Measurements from ENCODE around the gene KRTAP5-1.
"Not testable (repeated sequence)": the region's sequence is repeated elsewhere in the genome, so short reads cannot be mapped to it uniquely, and the experiment has no call there.

Gene KRTAP5-1

GRCh38 chr11:1623716-1624115 lies 38.6 kb upstream of the KRTAP5-1 start:
- no peak for DNase-seq (ENCODE audit: low read depth, low spot score)
- no peaks in the 10 kb centered on the region for H3K9me3 ChIP-seq (ENCODE audit: control insufficient read depth, insufficient read depth, low read length)
- H3K27me3 ChIP-seq (ENCODE audit: control insufficient read depth, insufficient read depth, low read length), result no peaks in the 10 kb centered on the region; the same call in 1 of the 2 replicates
- no peaks in the 10 kb centered on the region for H3K4me1 ChIP-seq (ENCODE audit: control insufficient read depth, insufficient read depth, low read length)
- WGBS (ENCODE audit: insufficient coverage, insufficient read length), result no CpG with 5 or more reads among the region's 9 CpGs
- no peak overlapping the region for H3K4me3 ChIP-seq (ENCODE audit: low read length)
- no peaks in the 10 kb centered on the region for H3K36me3 ChIP-seq (ENCODE audit: control insufficient read depth, insufficient read depth, low read length)
- no peak overlapping the region for H3K27ac ChIP-seq (ENCODE audit: low read length)

GRCh38 chr11:1622086-1622485 lies 37.0 kb upstream of the KRTAP5-1 start, which contains the start of gene KRTAP5-4:
Gene KRTAP5-4 (minus strand): TSS chr11:1622138. CDS start chr11:1622093, 45 bp downstream.
- no peaks in the 10 kb centered on the region for H3K9me3 ChIP-seq (ENCODE audit: control insufficient read depth, insufficient read depth, low read length)
- H3K4me1 ChIP-seq (ENCODE audit: control insufficient read depth, insufficient read depth, low read length), result no peaks in the 10 kb centered on the region
- H3K27me3 ChIP-seq (ENCODE audit: control insufficient read depth, insufficient read depth, low read length), result no peaks in the 10 kb centered on the region; the same call in 1 of the 2 replicates
- H3K4me3 ChIP-seq (ENCODE audit: low read length), result no peak within 1 kb of the TSS
- H3K36me3 ChIP-seq (ENCODE audit: control insufficient read depth, insufficient read depth, low read length), result no peaks in the 10 kb centered on the region
- no CpG with 5 or more reads among the region's 1 CpG for WGBS (ENCODE audit: insufficient coverage, insufficient read length)
- H3K27ac ChIP-seq (ENCODE audit: low read length), result no peak within 1 kb of the TSS
- no peak for DNase-seq (ENCODE audit: low read depth, low spot score)

DNA sequence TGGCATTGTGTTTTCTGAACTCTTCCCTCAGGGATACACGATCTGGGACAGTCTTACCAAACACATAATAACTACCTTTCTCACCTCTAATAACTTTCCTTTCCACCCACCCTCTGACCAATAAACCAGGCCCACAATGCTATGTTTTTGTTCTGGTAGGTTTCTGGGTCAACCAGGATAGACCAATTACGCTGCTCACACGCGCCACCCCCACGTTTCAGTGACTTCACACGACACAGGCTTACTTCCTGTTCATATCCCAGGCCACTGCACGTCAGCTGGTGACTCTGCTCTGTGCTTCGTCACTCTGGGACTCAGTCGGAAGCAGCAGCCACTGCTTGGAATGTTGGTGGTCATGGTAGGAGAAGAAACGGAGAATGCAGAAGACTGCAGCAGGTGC lies 34.4 kb upstream of the KRTAP5-1 start:
- H3K9me3 ChIP-seq (ENCODE audit: control insufficient read depth, insufficient read depth, low read length), result no peaks in the 10 kb centered on the region
- no peak overlapping the region for H3K4me3 ChIP-seq (ENCODE audit: low read length)
- no peak for DNase-seq (ENCODE audit: low read depth, low spot score)
- H3K27me3 ChIP-seq (ENCODE audit: control insufficient read depth, insufficient read depth, low read length), result no peaks in the 10 kb centered on the region; the same call in 1 of the 2 replicates
- no peaks in the 10 kb centered on the region for H3K36me3 ChIP-seq (ENCODE audit: control insufficient read depth, insufficient read depth, low read length)
- WGBS (ENCODE audit: insufficient coverage, insufficient read length), result no CpG with 5 or more reads among the region's 10 CpGs
- no peaks in the 10 kb centered on the region for H3K4me1 ChIP-seq (ENCODE audit: control insufficient read depth, insufficient read depth, low read length)
- no peak overlapping the region for H3K27ac ChIP-seq (ENCODE audit: low read length)

DNA sequence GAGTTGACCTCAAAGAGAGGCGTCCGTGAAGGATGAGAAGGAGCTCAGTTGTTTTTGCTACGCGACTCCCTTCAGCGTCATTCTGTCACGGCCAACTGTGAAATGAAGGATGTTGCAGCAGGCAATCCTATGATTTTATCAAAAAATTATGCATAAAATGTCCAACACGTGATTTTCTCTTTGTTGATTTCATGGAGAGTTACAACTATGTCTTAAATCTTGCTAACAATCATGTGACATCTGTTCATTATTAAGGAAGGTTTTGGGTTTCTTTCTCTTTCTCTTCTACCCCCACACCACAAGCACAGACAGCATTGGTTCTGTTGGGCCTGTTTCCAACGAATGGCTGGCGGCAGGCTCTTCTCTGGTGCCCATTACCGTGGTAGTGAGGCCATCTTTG lies 33.1 kb upstream of the KRTAP5-1 start:
- H3K27me3 ChIP-seq (ENCODE audit: control insufficient read depth, insufficient read depth, low read length), result no peaks in the 10 kb centered on the region; the same call in 1 of the 2 replicates
- no CpG with 5 or more reads among the region's 10 CpGs for WGBS (ENCODE audit: insufficient coverage, insufficient read length)
- H3K4me3 ChIP-seq (ENCODE audit: low read length), result no peak overlapping the region
- no peaks in the 10 kb centered on the region for H3K4me1 ChIP-seq (ENCODE audit: control insufficient read depth, insufficient read depth, low read length)
- DNase-seq (ENCODE audit: low read depth, low spot score), result no peak
- H3K36me3 ChIP-seq (ENCODE audit: control insufficient read depth, insufficient read depth, low read length), result no peaks in the 10 kb centered on the region
- H3K27ac ChIP-seq (ENCODE audit: low read length), result no peak overlapping the region
- no peaks in the 10 kb centered on the region for H3K9me3 ChIP-seq (ENCODE audit: control insufficient read depth, insufficient read depth, low read length)

- no peak within 1 kb of the TSS for H3K27ac ChIP-seq (ENCODE audit: low read length)
- no peaks in the 10 kb centered on the region for H3K9me3 ChIP-seq (ENCODE audit: control insufficient read depth, insufficient read depth, low read length)
- no peaks in the 10 kb centered on the region for H3K27me3 ChIP-seq (ENCODE audit: control insufficient read depth, insufficient read depth, low read length)
- no peaks in the 10 kb centered on the region for H3K36me3 ChIP-seq (ENCODE audit: control insufficient read depth, insufficient read depth, low read length)
- WGBS (ENCODE audit: insufficient coverage, insufficient read length), result no CpG with 5 or more reads among the region's 4 CpGs
- DNase-seq (ENCODE audit: low read depth, low spot score), result no peak
- H3K4me3 ChIP-seq (ENCODE audit: low read length), result no peak within 1 kb of the TSS
- H3K4me1 ChIP-seq (ENCODE audit: control insufficient read depth, insufficient read depth, low read length), result 0 out of 2 replicates have a peak, but pooled peaks cover 2% of the 10 kb centered on the region
Measured at GRCh38 chr11:1608363-1608762, 23.3 kb upstream of the KRTAP5-1 start, which contains the start of gene KRTAP5-3. Gene KRTAP5-3 (minus strand): TSS chr11:1608463. CDS start chr11:1608385, 78 bp downstream.

GRCh38 chr11:1607901-1608300 lies 22.8 kb upstream of the KRTAP5-1 start:
- not testable (repeated sequence) for H3K27me3 ChIP-seq (ENCODE audit: control insufficient read depth, insufficient read depth, low read length); H3K4me1 ChIP-seq (ENCODE audit: control insufficient read depth, insufficient read depth, low read length); H3K9me3 ChIP-seq (ENCODE audit: control insufficient read depth, insufficient read depth, low read length); H3K36me3 ChIP-seq (ENCODE audit: control insufficient read depth, insufficient read depth, low read length); DNase-seq (ENCODE audit: low read depth, low spot score); H3K4me3 ChIP-seq (ENCODE audit: low read length); H3K27ac ChIP-seq (ENCODE audit: low read length)
- no CpG with 5 or more reads among the region's 5 CpGs for WGBS (ENCODE audit: insufficient coverage, insufficient read length)

- not testable (repeated sequence) for H3K27me3 ChIP-seq (ENCODE audit: control insufficient read depth, insufficient read depth, low read length); H3K4me1 ChIP-seq (ENCODE audit: control insufficient read depth, insufficient read depth, low read length); DNase-seq (ENCODE audit: low read depth, low spot score); H3K4me3 ChIP-seq (ENCODE audit: low read length); H3K36me3 ChIP-seq (ENCODE audit: control insufficient read depth, insufficient read depth, low read length); H3K27ac ChIP-seq (ENCODE audit: low read length); H3K9me3 ChIP-seq (ENCODE audit: control insufficient read depth, insufficient read depth, low read length)
- WGBS (ENCODE audit: insufficient coverage, insufficient read length), result no CpG with 5 or more reads among the region's 18 CpGs
Measured at GRCh38 chr11:1607156-1607845, 22.2 kb upstream of the KRTAP5-1 start.

- not testable (repeated sequence) for H3K4me1 ChIP-seq (ENCODE audit: control insufficient read depth, insufficient read depth, low read length); H3K27ac ChIP-seq (ENCODE audit: low read length); DNase-seq (ENCODE audit: low read depth, low spot score); H3K36me3 ChIP-seq (ENCODE audit: control insufficient read depth, insufficient read depth, low read length); H3K27me3 ChIP-seq (ENCODE audit: control insufficient read depth, insufficient read depth, low read length); H3K4me3 ChIP-seq (ENCODE audit: low read length); H3K9me3 ChIP-seq (ENCODE audit: control insufficient read depth, insufficient read depth, low read length)
- WGBS (ENCODE audit: insufficient coverage, insufficient read length), result no CpG with 5 or more reads among the region's 13 CpGs
Measured at GRCh38 chr11:1605923-1606322, 20.8 kb upstream of the KRTAP5-1 start.

DNA sequence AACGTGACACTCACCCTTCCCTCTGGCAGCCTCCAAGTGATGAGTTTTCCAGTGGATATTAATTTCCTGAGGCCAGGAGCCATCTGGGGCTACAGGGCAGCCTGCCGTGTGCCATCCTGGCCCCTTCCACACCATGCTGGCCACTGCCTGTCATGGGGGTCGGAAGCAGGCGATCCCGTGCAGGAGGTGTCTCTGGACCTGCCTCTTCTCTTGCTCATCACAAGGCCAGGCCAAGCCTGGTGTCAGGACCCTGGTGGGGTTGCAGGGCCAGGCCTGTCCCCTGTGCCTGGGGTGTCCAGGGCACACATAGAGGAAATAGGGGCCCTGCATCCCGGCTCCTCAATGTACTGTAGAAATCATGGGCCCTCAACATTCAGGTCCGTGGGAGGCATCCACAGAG lies 19.6 kb upstream of the KRTAP5-1 start:
- no CpG with 5 or more reads among the region's 7 CpGs for WGBS (ENCODE audit: insufficient coverage, insufficient read length)
- H3K36me3 ChIP-seq (ENCODE audit: control insufficient read depth, insufficient read depth, low read length), result no peaks in the 10 kb centered on the region
- H3K9me3 ChIP-seq (ENCODE audit: control insufficient read depth, insufficient read depth, low read length), result no peaks in the 10 kb centered on the region
- no peaks in the 10 kb centered on the region for H3K27me3 ChIP-seq (ENCODE audit: control insufficient read depth, insufficient read depth, low read length)
- H3K4me1 ChIP-seq (ENCODE audit: control insufficient read depth, insufficient read depth, low read length), result 0 out of 2 replicates have a peak, but pooled peaks cover 2% of the 10 kb centered on the region
- DNase-seq (ENCODE audit: low read depth, low spot score), result no peak
- H3K4me3 ChIP-seq (ENCODE audit: low read length), result no peak overlapping the region
- no peak overlapping the region for H3K27ac ChIP-seq (ENCODE audit: low read length)

- Histone ChIP-seq H3K27me3 (ENCODE audit: control insufficient read depth, insufficient read depth, low read length) (no peaks in the 10 kb centered on the region), H3K9me3 (ENCODE audit: control insufficient read depth, insufficient read depth, low read length) (no peaks in the 10 kb centered on the region), H3K4me3 (ENCODE audit: low read length) (no peak overlapping the region), H3K36me3 (ENCODE audit: control insufficient read depth, insufficient read depth, low read length) (no peaks in the 10 kb centered on the region), H3K4me1 (ENCODE audit: control insufficient read depth, insufficient read depth, low read length) (0 out of 2 replicates have a peak, but pooled peaks cover 2% of the 10 kb centered on the region), H3K27ac (ENCODE audit: low read length) (no peak overlapping the region)
- no peak for DNase-seq (ENCODE audit: low read depth, low spot score)
- WGBS (ENCODE audit: insufficient coverage, insufficient read length), result no CpG with 5 or more reads among the region's 11 CpGs
Measured at GRCh38 chr11:1604181-1604580, 19.1 kb upstream of the KRTAP5-1 start.

DNA sequence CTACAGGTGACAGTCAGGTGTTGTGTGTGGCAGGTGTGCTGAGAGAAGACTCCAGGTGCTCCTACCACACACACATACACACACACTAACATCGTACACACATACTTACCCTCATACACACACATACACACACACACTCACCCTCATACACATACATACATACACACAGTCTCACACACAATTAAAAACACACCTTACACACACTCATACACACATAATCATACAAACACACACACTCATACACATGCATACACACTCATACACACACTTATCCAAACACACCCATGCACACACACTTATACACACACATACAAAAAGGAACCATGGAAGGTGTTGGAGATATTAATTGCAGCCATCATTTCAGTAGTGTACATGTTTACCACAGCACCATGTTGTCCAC lies 18.5 kb upstream of the KRTAP5-1 start:
- Histone ChIP-seq H3K27me3 (ENCODE audit: control insufficient read depth, insufficient read depth, low read length) (no peaks in the 10 kb centered on the region), H3K9me3 (ENCODE audit: control insufficient read depth, insufficient read depth, low read length) (no peaks in the 10 kb centered on the region), H3K4me1 (ENCODE audit: control insufficient read depth, insufficient read depth, low read length) (0 out of 2 replicates have a peak, but pooled peaks cover 2% of the 10 kb centered on the region), H3K27ac (ENCODE audit: low read length) (no peak overlapping the region), H3K4me3 (ENCODE audit: low read length) (no peak overlapping the region), H3K36me3 (ENCODE audit: control insufficient read depth, insufficient read depth, low read length) (no peaks in the 10 kb centered on the region)
- 100% methylated on average over 1 of the region's 1 CpG for WGBS (ENCODE audit: insufficient coverage, insufficient read length)
- no peak for DNase-seq (ENCODE audit: low read depth, low spot score)

All from iPS DF 6.9 (cell line).